OCI-LY7 (cell line): ENCODE measurements around the gene FRAS1. TPM values are rescaled to one million over a fixed set of nuclear protein-coding genes. Genes with fewer than 3 reads are reported as not detected.
"Not testable (repeated sequence)": the region's sequence is repeated elsewhere in the genome, so short reads cannot be mapped to it uniquely, and the experiment has no call there.

ENCODE experiments used
- BruUV-seq: library from RNA; stranded (reverse); fragments of 400-500 nt; replicated peaks from 2 replicates; lab custom pipeline; 2021; lab: Mats Ljungman, UMichigan
- CTCF ChIA-PET: fragments of 300-600 bp; sonication (Branson Sonifier 250); formaldehyde crosslinking; loops from one replicate; lab custom pipeline; 2022; ENCODE audit warnings: antibody characterized with exemption; ENCODE audit not compliant: unreplicated experiment; lab: Charles Lee
- POLR2A ChIA-PET: fragments of 300-600 bp; sonication (Branson Sonifier 250); formaldehyde crosslinking; loops from one replicate; lab custom pipeline; 2022; ENCODE audit warnings: antibody characterized with exemption; lab: Charles Lee
- DNase-seq: peaks from one replicate; pipeline ENCODE4 v3.0.0-alpha.2; 2015; ENCODE audit warnings: low spot score
- H2AFZ ChIP-seq: fragments of 200-600 bp; sonication (generic), shearing (Covaris generic); 2 replicates; pipeline ENCODE4 v1.6.1; 2014; ENCODE audit warnings: mild to moderate bottlenecking, antibody characterized with exemption, low read length, moderate library complexity
- H3K27ac ChIP-seq: fragments of 200-600 bp; sonication (generic); 2 replicates; pipeline ENCODE4 v1.5.1; 2014; ENCODE audit warnings: mixed run types, low read depth, mild to moderate bottlenecking, moderate library complexity, low read length, inconsistent platforms; ENCODE audit not compliant: poor library complexity, severe bottlenecking
- H3K36me3 ChIP-seq: fragments of 200-600 bp; sonication (generic); 2 replicates; pipeline ENCODE4 v1.6.1; 2014; ENCODE audit warnings: mild to moderate bottlenecking, antibody characterized with exemption, low read length, moderate library complexity, mixed read lengths; ENCODE audit not compliant: insufficient read depth
- H3K4me1 ChIP-seq: fragments of 200-600 bp; sonication (generic); 2 replicates; pipeline ENCODE4 v1.5.1; 2014; ENCODE audit warnings: mild to moderate bottlenecking, low read length; ENCODE audit not compliant: insufficient read depth, poor library complexity, severe bottlenecking
- H3K4me2 ChIP-seq: fragments of 200-600 bp; sonication (generic); 2 replicates; pipeline ENCODE4 v1.6.1; 2014; ENCODE audit warnings: mild to moderate bottlenecking, low read length
- H3K4me3 ChIP-seq: fragments of 200-600 bp; sonication (generic); 2 replicates; pipeline ENCODE4 v1.5.1; 2014; ENCODE audit warnings: mild to moderate bottlenecking, low read depth, low read length; ENCODE audit not compliant: poor library complexity, severe bottlenecking
- H3K79me2 ChIP-seq: fragments of 200-600 bp; sonication (generic); 2 replicates; pipeline ENCODE4 v1.6.1; 2016; ENCODE audit warnings: low read depth, mild to moderate bottlenecking, low read length, moderate library complexity, mixed read lengths; ENCODE audit not compliant: insufficient read depth
- H3K9me2 ChIP-seq: fragments of 200-600 bp; sonication (generic); 2 replicates; pipeline ENCODE4 v1.6.1; 2016; ENCODE audit warnings: mild to moderate bottlenecking, low read length, mixed read lengths; ENCODE audit not compliant: insufficient read depth
- H3K9me3 ChIP-seq: fragments of 200-600 bp; sonication (generic); 2 replicates; pipeline ENCODE4 v1.6.1; 2014; ENCODE audit warnings: mild to moderate bottlenecking, mixed run types, low read length, mixed read lengths
- H4K20me1 ChIP-seq: fragments of 200-600 bp; sonication (generic); 2 replicates; pipeline ENCODE4 v1.6.1; 2014; ENCODE audit warnings: mild to moderate bottlenecking, antibody characterized with exemption, low read length, moderate library complexity, mixed read lengths; ENCODE audit not compliant: insufficient read depth
- CTCF ChIP-seq: fragments of 200-600 bp; sonication (generic); conservative IDR thresholded peaks from 2 replicates; pipeline ENCODE4 v1.5.1; 2014; ENCODE audit warnings: mild to moderate bottlenecking, antibody characterized with exemption, low read length, moderate library complexity, mixed read lengths
- EZH2phosphoT487 ChIP-seq: fragments of 200-600 bp; sonication (generic); IDR thresholded peaks from 2 replicates; pipeline ENCODE4 v1.6.1; 2018; ENCODE audit warnings: low read depth, borderline replicate concordance, mild to moderate bottlenecking, mixed run types, antibody characterized with exemption, low read length, moderate library complexity, mixed read lengths
- intact Hi-C: fragments of 100-400 bp; cut with micrococcal nuclease; formaldehyde crosslinking; loops from one replicate; pipeline ENCODE4 v1.10.0; 2022; ENCODE audit not compliant: unreplicated experiment
- total RNA-seq, 2 experiments: library from RNA; depleted of rRNA in 1 of 2; stranded (reverse); fragments of >200 nt in 1 of 2; shearing (Covaris generic) in 1 of 2; gene quantifications; 2 replicates each; pipeline ENCODE4 v1.2.3, GENCODE V29; 2014 to 2022

FRAS1 gene
- total RNA-seq, 2 experiments from 2014 or later: 0.19 to 0.30 TPM

GRCh38 chr4:78545275-78546246, 488.4 kb downstream of the FRAS1 start:
- no peak for TF ChIP-seq EZH2phosphoT487
- no peak for TF ChIP-seq CTCF
- intact Hi-C loops: no loop called here
- Histone ChIP-seq H4K20me1 (no peaks in the 10 kb centered on the region), H3K4me2 (no peak overlapping the region), H3K27ac (no peak overlapping the region), H3K79me2 (no peaks in the 10 kb centered on the region), H3K4me3 (no peak overlapping the region), H3K4me1 (no peaks in the 10 kb centered on the region), H3K36me3 (no peaks in the 10 kb centered on the region), H3K9me3 (no peaks in the 10 kb centered on the region), H3K9me2 (no peaks in the 10 kb centered on the region), H2AFZ (no peak overlapping the region)
- no TSS peak for BruUV-seq
- CTCF ChIA-PET: no interaction called here
- DNase-seq: no peak
- POLR2A ChIA-PET: no interaction called here

- H3K4me3 ChIP-seq, H3K79me2 ChIP-seq, POLR2A ChIA-PET, H2AFZ ChIP-seq, BruUV-seq, H3K4me1 ChIP-seq, H3K36me3 ChIP-seq, H4K20me1 ChIP-seq, H3K4me2 ChIP-seq, H3K9me2 ChIP-seq, intact Hi-C loops, H3K27ac ChIP-seq, CTCF ChIA-PET, H3K9me3 ChIP-seq, DNase-seq: not testable (repeated sequence)
These were observed 490.8 kb downstream of the FRAS1 start for GRCh38 chr4:78547899-78548298.

DNA sequence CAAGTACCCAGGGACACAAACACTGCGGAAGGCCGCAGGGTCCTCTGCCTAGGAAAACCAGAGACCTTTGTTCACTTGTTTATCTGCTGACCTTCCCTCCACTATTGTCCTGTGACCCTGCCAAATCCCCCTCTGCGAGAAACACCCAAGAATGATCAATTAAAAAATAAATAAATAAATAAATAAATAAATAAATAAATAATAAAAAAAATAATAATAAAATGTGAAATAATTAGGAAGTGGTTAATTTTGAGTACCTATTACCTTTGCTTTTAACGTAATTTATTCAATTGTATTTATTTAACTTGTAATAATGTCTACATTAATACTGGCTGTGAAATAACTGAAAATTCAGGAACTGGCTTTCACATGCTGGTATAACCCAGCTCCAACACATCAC, 491.8 kb downstream of the FRAS1 start:
- H3K9me3 ChIP-seq, H2AFZ ChIP-seq, H3K4me2 ChIP-seq, BruUV-seq, POLR2A ChIA-PET, intact Hi-C loops, H3K4me1 ChIP-seq, H3K9me2 ChIP-seq, H3K27ac ChIP-seq, DNase-seq, H4K20me1 ChIP-seq, H3K4me3 ChIP-seq, H3K79me2 ChIP-seq, CTCF ChIA-PET, H3K36me3 ChIP-seq: not testable (repeated sequence)
